Activated CD4-positive, alpha-beta T cell treated with anti-CD3 and anti-CD28 coated beads, Interleukin-2, Interleukin-4, amounts not matched to agents 100 ng/mL and 50 ng/mL, durations not matched to agents 16 hours and 8 hours (primary cell): ENCODE measurements around the gene KDM4E.
"Not testable (repeated sequence)": the region's sequence is repeated elsewhere in the genome, so short reads cannot be mapped to it uniquely, and the experiment has no call there.

Experiments used
- DNase-seq: peaks from one replicate; pipeline ENCODE4 v3.0.0-alpha.2; 2020; ENCODE audit warnings: low spot score

The KDM4E gene

DNA sequence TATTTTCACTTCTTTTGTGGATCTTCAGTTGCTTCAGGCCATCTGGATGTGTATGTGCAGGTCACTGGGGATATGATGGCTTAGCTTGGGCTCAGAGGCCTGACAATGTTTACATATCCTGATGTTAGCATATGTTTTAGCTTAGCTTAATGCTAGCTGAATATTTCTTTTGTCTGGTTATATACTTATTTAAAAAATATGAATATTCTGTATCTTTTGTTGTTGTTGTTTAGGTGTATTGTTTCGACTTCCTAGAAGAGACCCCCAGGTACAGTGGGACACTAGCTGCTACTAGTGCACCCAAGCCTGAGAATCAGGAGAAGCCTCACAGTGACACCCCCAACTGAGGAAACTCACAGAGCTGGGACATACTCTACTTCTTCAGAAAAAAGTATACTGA, at the start of gene KDM4E:
Gene KDM4E (plus strand): TSS at position 301 of the 400 bp plus-strand sequence. CDS start 300 bp downstream, outside the sequence.
- no peak for DNase-seq

DNA sequence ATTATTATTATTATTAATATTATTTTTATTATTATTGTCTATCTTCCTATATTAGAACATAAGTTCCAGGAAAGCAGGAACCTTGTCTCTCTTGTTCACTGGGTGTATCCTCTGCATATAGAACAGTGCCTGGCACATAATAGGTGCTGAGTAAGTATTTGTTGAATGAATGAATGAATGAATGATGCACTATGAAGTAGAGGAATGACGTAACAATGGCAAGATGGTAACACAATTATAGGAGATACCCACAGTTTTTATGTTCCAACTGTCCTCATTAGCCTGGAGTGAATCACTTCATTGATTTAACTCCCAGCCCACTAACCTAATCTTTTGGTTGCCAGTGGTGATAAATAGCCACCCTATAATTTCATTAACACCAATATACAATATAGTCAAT, 49.5 kb upstream of the KDM4E start:
- no peak for DNase-seq

DNA sequence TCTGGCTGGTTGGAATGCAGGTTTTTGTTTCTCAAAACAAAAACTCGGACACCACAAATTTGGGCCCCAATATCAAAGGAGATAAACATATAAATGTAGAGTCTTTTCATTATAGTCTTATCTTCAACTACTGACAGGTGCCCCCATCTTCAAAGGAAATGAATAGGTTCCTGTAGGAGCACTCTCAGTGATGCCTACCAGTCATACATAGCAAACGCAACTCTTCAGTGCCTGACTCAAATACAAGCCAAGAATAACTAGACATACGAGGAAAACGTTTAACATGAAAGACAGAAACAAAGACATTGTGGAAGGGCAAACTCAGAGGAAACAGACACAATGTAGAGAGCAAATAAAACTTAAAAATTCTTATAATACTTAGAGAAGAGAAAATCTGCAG, 37.7 kb upstream of the KDM4E start:
- no peak for DNase-seq

DNA sequence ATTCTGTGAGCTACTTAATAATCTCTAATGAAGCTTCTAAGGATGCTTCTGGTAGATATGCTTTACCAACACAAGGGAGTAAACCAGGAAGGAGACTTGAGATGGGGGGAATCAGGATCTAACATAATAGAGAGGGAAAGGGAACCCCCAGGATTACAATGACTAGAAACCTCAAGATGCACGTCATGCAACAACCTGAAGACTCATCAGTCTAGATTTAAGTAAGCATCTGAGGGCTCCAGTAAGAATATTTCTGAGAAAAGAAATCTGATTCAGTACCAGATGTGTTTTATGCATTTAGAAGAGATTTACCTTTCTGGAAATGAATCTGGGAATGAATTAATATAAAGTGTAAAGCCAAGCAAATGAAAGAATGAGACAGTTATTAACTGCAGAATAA, 36.3 kb upstream of the KDM4E start:
- DNase-seq: peak; percentile 22

DNA sequence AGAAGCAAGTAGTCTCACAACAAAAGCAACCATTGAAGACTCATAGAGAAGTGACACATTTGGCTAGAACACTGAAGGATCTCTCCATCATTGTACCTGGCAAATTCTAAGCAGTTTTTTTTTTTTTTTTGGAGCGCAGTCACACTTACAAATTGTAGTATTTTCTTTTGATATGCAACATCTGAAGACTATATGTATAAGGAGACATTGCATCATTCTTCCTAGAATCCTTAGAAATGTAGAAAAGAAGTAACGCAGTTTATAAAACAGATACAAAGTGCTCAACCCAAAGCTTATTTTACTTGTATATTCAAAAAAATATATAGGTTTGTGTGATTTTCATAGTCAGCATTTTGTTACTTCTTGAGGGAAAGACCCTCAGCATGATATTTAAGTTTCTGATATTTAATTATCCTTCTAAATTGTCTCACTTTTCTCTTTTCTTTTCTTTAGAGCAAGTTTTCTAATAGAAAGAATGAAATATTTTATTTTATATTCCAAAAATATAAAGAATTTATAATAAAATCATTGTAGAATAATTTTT, 31.6 kb upstream of the KDM4E start:
- DNase-seq: no peak

DNA sequence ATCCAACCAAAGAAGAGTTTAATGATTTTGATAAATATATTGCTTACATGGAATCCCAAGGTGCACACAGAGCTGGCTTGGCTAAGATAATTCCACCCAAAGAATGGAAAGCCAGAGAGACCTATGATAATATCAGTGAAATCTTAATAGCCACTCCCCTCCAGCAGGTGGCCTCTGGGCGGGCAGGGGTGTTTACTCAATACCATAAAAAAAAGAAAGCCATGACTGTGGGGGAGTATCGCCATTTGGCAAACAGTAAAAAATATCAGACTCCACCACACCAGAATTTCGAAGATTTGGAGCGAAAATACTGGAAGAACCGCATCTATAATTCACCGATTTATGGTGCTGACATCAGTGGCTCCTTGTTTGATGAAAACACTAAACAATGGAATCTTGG, 27.6 kb upstream of the KDM4E start:
- no peak for DNase-seq

DNA sequence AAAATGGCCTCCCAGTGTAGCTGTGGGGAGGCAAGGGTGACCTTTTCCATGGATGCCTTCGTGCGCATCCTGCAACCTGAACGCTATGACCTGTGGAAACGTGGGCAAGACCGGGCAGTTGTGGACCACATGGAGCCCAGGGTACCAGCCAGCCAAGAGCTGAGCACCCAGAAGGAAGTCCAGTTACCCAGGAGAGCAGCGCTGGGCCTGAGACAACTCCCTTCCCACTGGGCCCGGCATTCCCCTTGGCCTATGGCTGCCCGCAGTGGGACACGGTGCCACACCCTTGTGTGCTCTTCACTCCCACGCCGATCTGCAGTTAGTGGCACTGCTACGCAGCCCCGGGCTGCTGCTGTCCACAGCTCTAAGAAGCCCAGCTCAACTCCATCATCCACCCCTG, 26.8 kb upstream of the KDM4E start:
- no peak for DNase-seq

DNA sequence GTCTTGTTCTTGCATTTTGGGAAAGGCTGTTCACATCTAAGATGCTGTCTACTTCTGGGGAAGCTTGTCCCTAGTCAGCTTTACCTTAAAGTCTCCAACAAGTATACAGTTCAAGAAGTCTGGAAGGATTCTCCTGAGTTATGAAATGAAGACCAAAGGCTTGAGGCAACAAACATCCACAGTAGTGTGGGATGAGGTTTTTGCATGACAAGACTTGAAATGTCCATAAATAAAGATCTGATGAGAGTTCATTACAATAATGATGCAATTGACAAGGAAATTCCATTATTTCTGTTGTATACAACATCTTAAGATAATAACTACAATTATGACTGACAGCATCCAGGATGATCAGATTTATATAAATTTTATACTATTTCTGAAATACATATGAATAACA, 21.3 kb upstream of the KDM4E start:
- DNase-seq: no peak

DNA sequence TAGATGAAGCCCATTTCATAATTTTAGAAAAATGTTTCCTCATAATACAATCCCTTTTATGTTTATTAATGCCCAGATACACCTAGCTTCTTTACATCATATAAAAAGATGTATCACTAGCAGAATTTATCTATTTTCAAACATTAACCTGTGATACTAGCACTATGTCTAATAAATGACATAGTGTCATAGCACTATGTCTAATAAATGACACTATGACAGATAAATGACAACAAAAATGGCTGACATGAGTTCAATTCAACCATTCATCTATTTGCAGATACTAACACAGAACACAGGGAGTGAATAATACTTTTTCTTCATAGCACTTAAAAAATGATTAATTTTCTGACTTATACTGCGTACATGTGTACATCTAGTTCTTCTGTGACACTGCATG, 19.4 kb upstream of the KDM4E start:
- no peak for DNase-seq

DNA sequence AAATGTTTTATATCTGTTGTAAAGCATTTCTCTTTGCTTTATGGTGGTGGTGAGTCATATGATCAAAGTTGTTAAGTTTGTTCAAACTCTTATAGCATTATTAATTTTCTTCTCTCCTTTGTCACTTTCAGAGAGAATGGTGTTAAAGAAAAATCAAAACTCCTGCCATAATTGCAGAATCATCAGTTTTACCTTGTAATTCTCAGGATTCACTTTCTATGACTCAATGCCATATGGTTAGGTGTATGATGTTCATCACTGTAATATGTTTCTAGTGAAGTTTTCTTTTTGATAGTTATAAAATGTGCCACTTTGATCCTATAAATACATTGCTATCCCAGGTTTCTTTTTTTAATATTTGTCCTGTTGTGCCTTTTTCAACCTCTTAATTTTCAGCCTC, 13.7 kb upstream of the KDM4E start:
- no peak for DNase-seq

DNA sequence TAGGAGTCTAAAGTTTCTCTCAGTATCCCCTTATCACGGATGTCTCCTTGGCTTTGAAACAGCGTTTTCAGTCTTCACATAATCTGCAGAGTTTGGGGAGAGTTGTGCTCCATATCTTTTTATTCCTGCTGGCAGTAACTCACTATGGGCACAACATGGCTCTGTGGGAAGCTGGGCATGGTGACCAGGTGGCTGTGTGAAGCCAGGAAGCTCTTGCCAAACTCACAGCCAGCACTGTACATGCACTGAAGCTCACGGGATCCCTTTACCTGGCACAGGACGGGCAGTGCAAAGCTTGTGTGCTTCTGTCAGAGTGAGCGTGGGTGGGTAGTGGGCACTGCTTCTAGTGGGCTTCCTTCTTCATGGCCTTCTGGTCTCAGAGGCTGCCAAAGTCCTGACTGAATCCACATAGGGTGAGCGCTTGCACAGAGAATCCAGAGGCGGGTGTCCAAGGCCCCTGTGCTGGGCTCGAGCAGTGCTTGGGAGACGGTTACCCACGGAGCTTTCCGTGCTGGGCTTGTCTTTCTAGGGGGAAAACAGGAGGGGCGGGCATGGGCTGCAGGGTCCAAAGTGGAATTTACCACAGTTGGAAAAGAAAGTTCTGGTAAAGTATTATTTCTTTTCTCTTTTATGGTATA, 10.8 kb upstream of the KDM4E start:
- DNase-seq: no peak

DNA sequence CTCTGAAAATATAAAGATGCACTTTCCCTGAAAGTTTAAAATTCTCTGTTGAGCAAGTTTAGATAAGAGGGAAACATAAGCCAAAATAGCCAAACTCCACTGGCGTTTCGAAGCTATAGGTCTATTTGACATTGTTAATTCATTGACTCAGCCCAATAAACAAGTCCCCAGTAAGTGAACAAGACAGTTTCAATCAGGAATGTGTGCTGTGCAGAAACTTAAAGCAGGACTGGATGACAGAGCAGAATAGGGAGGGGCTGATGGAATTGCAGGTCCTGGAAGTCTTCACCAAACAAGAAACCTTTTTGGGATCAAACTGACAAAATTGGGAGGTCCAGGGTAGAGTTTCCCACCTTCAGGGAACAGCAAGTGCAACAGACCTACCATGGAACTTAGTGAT, 8.9 kb upstream of the KDM4E start:
- no peak for DNase-seq

DNA sequence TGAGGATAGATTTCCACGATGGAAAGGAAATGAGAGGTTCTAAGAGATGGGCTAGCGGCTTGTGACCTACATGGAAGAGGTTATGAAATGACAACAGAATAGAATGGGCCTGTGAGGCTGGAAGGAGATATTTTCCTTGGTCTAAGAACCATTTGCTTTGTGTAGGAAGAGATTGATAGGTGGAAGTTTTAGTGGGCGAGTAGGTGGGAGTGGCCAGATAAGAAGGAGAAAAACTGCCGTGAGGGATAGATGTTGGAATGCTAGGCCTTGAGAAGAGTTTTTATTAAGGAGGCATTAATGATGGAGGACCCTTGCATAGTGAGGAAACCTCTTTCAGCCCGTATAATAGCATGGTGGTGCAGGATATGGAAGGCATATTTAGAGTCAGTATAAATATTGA, 3.6 kb upstream of the KDM4E start:
- DNase-seq: not testable (repeated sequence)

DNA sequence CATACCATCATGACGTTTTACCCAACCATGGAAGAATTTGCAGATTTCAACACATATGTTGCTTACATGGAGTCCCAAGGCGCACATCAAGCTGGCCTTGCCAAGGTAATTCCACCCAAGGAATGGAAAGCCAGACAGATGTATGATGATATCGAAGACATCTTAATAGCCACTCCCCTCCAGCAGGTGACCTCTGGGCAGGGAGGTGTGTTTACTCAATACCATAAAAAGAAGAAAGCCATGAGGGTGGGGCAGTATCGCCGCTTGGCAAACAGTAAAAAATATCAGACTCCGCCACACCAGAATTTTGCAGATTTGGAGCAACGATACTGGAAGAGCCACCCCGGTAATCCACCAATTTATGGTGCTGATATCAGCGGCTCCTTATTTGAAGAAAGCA, 536 bp downstream of the KDM4E start:
- not testable (repeated sequence) for DNase-seq

DNA sequence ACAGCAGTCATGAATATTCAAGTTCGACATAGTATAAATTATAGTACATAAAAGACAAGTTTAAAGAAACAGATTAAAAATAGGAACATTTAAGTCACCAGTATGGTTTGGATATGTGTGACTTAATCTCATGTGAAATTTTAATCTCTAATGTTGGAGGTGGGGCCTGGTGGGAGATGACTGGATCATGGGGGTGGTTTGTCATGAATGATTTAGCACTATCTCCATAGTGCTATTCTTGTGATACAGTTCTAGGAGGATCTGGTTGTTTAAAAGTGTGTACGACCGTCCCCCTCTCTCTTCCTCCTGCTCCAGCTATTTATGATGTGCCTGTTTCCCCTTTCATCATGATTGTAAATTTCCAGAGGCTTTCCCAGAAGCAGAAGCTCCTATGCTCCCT, 3.3 kb downstream of the KDM4E start:
- no peak for DNase-seq

DNA sequence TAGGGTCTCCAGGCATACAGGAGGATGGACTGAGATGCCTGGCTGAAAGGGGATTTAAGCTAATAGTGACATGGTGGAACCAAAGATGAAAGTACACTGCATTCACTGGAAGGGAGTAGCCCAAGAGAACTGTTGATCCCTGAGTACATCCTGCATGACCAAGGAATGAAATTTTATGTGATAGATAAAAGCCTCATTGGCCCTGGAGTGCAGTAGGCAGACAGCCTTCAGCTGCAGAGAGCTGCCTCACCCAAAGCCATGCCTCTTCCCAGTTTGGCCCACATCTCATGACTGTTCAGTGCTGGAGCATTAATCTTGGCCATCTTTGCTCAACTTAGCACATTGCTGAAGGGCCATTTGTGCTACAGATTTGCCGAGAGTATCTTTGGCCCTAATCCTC, 8.0 kb downstream of the KDM4E start:
- DNase-seq: no peak

DNA sequence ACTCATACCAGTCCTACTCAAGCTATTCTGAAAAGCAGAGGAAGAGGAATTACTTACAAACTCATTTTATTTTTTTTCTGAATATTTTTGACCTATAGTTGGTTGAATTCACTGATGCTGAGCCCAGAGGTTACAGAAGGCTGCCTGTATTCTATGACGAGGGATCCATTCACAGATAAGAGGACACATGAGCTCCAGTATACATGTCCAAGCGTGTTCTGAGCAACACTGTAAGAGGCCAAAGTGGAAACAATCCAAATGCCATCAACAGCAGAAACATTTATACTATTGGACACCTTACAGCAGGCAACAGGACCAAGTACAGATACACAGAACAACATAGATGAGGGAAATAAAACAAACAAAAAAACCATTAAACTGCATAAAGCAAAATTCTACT, 10.3 kb downstream of the KDM4E start:
- no peak for DNase-seq

DNA sequence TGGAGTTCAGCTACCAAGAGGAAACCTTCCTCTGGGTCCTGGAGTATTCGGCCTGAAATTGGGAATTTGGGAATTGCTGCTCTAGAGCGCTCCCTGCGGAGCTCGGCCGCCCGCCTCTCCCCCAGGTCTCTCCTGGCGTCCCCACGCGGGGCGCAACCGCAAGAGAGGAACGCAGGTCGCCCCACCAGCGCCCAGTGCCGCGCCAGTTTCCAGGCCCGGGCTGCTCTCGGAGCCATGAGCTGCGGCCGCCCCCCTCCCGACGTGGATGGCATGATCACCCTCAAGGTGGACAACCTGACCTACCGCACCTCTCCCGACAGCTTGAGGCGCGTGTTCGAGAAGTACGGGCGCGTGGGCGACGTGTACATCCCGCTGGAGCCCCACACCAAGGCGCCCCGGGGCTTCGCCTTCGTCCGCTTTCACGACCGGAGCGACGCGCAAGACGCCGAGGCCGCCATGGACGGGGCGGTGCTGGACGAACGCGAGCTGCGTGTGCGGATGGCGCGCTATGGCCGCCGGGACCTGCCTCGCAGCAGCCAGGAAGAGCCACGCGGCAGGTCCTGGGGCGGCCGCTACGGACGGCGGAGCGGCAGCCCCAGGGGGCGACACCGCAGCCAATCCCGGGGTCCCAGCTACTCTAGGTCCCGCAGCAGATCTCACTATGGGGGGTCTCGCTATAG, 12.4 kb downstream of the KDM4E start:
- not testable (repeated sequence) for DNase-seq

DNA sequence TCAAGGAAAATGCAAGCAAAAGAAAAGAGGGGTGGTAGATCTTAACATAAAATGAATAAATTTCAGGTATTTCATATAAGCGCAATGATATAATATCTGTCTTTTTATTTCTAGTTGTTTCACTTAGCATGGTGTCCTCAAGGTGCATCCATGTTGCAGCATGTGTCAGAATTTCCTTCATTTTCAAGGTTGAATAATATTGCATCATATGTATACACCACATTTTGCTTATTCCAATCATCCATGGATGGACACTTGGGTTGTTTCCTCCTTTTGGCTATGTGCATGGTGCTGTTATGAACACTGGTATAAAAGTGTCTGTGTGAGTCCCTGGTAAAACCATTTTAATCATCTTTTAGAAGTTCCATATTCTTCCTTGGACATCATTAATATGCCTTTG, 17.2 kb downstream of the KDM4E start:
- DNase-seq: no peak

DNA sequence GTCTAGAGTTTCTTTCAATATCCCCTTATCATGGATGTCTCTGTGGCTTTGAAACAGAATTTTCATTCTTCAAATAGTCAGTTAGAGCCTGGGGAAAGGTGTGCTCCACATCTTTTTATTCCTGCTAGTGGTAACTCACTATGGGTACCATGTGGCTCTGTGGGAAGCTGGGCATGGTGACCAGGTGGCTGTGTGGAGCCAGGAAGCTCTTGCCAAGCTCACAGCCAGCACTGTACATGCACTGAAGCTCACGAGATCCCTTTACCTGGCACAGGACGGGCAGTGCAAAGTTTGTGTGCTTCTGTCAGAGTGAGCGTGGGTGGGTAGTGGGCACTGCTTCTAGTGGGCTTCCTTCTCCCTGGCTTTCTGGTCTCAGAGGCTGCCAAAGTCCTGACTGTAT, 17.8 kb downstream of the KDM4E start:
- no peak for DNase-seq

DNA sequence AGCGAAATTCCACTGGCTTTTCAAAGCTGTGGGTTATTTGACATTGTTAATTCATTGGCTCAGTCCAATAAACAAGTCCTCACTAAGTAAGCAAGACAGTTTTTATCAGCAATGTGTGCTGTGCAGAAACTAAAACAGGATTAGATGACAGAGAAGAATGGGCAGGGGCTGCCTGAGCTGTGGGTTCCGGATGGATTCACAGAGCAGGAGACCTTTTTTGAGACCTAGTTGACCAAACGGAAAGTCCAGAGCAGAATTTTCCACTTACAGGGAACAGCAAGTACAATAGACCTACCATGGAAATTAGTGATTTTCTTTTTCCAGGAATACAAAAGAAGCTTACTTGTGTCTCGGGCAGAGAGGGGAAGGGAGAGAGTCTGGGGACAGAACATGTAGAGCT, 19.0 kb downstream of the KDM4E start:
- no peak for DNase-seq

DNA sequence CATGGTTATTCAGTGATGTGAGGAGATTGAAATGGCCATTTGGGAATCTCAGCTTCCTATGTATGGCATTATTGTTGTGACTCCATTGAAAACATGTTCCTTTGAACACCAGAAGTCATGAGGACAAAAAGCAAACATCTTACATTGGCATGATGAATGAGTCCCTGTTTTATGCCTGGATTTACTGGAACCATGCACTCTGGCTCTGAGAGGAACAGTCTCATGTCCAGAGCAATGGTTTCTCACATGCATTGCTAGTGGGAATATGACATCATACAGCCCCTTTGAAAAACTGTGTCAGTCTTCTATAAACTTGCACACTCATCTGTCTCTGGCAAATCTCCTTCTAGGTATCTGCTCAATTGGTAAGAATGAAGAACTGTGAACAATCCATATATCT, 20.8 kb downstream of the KDM4E start:
- DNase-seq: no peak

DNA sequence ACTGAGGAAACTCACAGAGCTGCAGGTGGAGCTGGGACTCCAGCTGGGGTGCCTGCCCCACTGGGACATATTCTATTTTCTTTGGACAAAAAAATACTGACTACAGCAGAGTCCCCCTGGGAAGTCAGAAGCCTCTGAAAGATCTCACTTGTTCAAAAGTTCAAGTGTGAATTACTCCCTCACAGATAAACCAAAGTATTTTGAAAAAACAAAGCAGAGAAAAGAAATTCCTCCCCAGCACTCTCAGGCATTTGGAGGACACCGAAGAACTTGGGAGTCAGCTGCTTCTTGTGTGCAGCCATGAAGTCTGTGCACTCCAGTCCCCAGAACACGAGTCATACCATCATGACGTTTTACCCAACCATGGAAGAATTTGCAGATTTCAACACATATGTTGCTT, 24.1 kb downstream of the KDM4E start, which contains the start of gene KDM4F:
Gene KDM4F (plus strand): TSS at position 301 of the 400 bp plus-strand sequence.
- not testable (repeated sequence) for DNase-seq
